HG02870 (cell line): Measurements from ENCODE around the gene VSIG10L.

Experiments
- ATAC-seq: cut with Tn5 transposase; IDR thresholded peaks from one replicate; pipeline ENCODE4 v1.9.1; 2021; ENCODE audit warnings: mild to moderate bottlenecking, moderate library complexity; ENCODE audit not compliant: unreplicated experiment

Gene VSIG10L

GRCh38 chr19:51339313-51339686, 2.6 kb downstream of the VSIG10L start:
- ATAC-seq, result peak; percentile 8

- peak; percentile 43 for ATAC-seq
Measured at GRCh38 chr19:51338563-51339312, 3.2 kb downstream of the VSIG10L start.

- ATAC-seq, result no peak
Measured at GRCh38 chr19:51337861-51338562, 3.9 kb downstream of the VSIG10L start.

GRCh38 chr19:51337141-51337860, 4.6 kb downstream of the VSIG10L start:
- no peak for ATAC-seq

- ATAC-seq, result no peak
Measured at GRCh38 chr19:51333836-51334460, 8.0 kb downstream of the VSIG10L start.

- no peak for ATAC-seq
Measured at GRCh38 chr19:51331716-51332115, 10.2 kb downstream of the VSIG10L start.

GRCh38 chr19:51331193-51331592, 10.7 kb downstream of the VSIG10L start:
- ATAC-seq, result no peak

- ATAC-seq, result no peak
Measured at GRCh38 chr19:51330366-51330765, 11.6 kb downstream of the VSIG10L start.

- ATAC-seq, result no peak
Measured at GRCh38 chr19:51329411-51329810, 12.5 kb downstream of the VSIG10L start.

GRCh38 chr19:51327066-51328001, 14.6 kb downstream of the VSIG10L start:
- ATAC-seq, result no peak

- no peak for ATAC-seq
Measured at GRCh38 chr19:51326216-51327065, 15.5 kb downstream of the VSIG10L start.

- no peak for ATAC-seq
Measured at GRCh38 chr19:51325161-51325976, 16.6 kb downstream of the VSIG10L start.

GRCh38 chr19:51324167-51324481, 17.8 kb downstream of the VSIG10L start:
- ATAC-seq, result no peak

- no peak for ATAC-seq
Measured at GRCh38 chr19:51323481-51324166, 18.3 kb downstream of the VSIG10L start.

GRCh38 chr19:51321799-51322198, 20.1 kb downstream of the VSIG10L start:
- no peak for ATAC-seq

- no peak for ATAC-seq
Measured at GRCh38 chr19:51320280-51320657, 21.7 kb downstream of the VSIG10L start.

- no peak for ATAC-seq
Measured at GRCh38 chr19:51319649-51320279, 22.2 kb downstream of the VSIG10L start.
